SJCRH30 (cell line): ENCODE measurements around the gene C10orf53. TPM values are rescaled to one million over a fixed set of nuclear protein-coding genes. Genes with fewer than 3 reads are reported as not detected.

Source experiments
- DNase-seq, 2 experiments: peaks; one replicate each; pipeline ENCODE4 v3.0.0-alpha.2; 2015 to 2020
- H3K27ac ChIP-seq: fragments of 250-450 bp; sonication (Bioruptor Pico); 2 replicates; pipeline ENCODE4 v1.5.1; 2020; ENCODE audit warnings: mild to moderate bottlenecking, moderate library complexity
- H3K27me3 ChIP-seq: fragments of 250-450 bp; sonication (Bioruptor Pico); 2 replicates; pipeline ENCODE4 v1.5.1; 2020; ENCODE audit warnings: mild to moderate bottlenecking, moderate library complexity
- H3K36me3 ChIP-seq: fragments of 250-450 bp; sonication (Bioruptor Pico); 2 replicates; pipeline ENCODE4 v1.5.1; 2020; ENCODE audit warnings: mild to moderate bottlenecking, moderate library complexity
- H3K4me1 ChIP-seq: fragments of 250-450 bp; sonication (Bioruptor Pico); 2 replicates; pipeline ENCODE4 v1.5.1; 2020; ENCODE audit warnings: mild to moderate bottlenecking, moderate library complexity
- H3K4me3 ChIP-seq: fragments of 250-450 bp; sonication (Bioruptor Pico); 2 replicates; pipeline ENCODE4 v1.5.1; 2020; ENCODE audit warnings: mild to moderate bottlenecking, moderate library complexity
- H3K9me3 ChIP-seq: fragments of 250-450 bp; sonication (Bioruptor Pico); replicated peaks from 2 replicates; pipeline ENCODE4 v1.5.1; 2020; ENCODE audit warnings: mild to moderate bottlenecking, moderate library complexity
- total RNA-seq: library from RNA; depleted of rRNA; stranded (reverse); fragments of >200 nt; shearing (Covaris generic); gene quantifications from 2 replicates; pipeline ENCODE4 v1.2.3, GENCODE V29; 2014

C10orf53 gene
- total RNA-seq, 1 experiment from 2014 or later: not detected

DNA sequence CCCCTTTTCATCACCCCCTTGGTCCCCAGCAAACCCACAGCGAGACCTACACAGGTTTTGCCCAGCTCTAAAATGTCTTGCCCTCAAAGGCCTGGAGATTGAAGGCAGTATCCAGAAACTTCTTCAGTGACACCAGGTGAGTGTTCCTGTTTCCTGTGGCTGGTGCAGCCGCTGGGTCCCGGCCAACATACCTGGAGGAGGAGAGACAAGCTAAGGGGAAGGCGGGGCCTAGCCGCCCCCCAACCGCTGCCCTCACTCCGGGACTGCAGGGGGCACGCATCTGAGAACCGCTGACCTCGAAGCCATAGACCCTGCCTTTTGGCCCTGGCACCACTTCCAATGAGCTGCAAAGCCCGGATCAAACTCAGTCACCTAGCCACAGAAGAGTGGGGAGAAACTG, 55.7 kb downstream of the C10orf53 start:
- Histone ChIP-seq H3K27me3 (no peaks in the 10 kb centered on the region), H3K4me3 (no peak overlapping the region), H3K36me3 (no peaks in the 10 kb centered on the region), H3K27ac (no peak overlapping the region), H3K9me3 (no peaks in the 10 kb centered on the region), H3K4me1 (no peaks in the 10 kb centered on the region)
- no peak for DNase-seq

DNA sequence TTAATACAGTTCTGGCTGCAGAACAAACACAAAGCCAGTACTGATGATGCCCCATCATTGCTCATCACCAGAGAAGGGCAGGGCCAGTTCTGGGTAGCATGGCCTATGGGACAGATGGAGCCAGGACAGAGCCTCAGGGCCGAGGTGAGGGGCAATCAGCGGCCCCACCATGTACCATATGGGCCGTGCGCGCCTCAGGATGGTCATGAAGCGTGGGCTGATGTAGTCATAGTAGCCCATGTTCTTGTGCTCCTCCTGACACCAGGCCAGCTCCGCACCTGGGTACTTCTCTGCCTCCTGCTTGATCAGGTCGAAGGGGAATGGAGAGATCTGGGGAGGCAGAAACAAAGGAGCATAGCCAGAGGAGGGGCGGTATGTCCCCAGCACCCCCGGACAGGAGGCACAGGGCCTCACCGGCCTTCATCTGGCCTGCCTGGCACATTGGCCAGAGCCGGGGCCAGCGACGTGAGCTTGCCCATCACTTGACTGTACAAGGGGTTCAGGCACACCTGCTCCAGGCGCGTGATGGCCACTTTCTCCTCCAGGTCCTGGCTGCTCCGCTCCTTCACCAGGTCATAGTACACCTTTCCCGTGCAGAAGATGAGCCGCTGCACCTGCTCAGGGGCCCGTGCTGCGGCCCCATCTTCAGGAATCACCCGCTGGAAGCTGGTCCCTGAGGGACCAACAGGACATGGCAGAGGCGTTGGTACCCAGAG, 56.6 kb downstream of the C10orf53 start:
- Histone ChIP-seq H3K36me3 (no peaks in the 10 kb centered on the region), H3K27ac (no peak overlapping the region), H3K9me3 (no peaks in the 10 kb centered on the region), H3K27me3 (no peaks in the 10 kb centered on the region), H3K4me3 (no peak overlapping the region), H3K4me1 (no peaks in the 10 kb centered on the region)
- DNase-seq: no peak

DNA sequence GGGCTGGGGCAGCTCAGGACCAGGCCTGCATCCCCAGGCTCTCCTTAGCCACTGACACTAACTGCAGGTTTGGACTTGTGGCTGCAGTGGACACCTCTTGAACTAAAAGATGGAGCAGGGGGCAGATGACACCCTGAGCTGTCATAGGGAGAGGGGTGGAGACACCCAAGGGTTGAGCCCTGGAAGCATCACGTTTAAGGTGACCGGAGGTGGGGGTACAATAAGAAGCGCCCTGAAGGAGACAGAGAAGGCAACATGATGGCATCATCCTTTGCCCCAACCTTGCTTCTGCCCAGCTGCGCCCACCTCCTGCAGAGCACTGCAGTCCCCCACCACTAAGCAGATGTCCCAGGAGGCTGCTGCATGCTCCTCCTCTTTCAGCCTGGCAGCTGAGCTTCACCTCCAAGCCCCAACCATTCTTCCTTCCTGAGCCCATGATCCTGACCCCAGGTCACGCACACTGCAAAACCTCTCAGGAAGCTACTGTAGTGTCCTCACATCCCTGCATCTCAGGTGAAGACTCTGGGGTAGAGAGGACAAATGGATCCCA, 57.2 kb downstream of the C10orf53 start:
- H3K4me1 ChIP-seq: no peaks in the 10 kb centered on the region
- H3K36me3 ChIP-seq: no peaks in the 10 kb centered on the region
- DNase-seq: no peak
- H3K4me3 ChIP-seq: no peak overlapping the region
- H3K27ac ChIP-seq: no peak overlapping the region
- no peaks in the 10 kb centered on the region for H3K27me3 ChIP-seq
- no peaks in the 10 kb centered on the region for H3K9me3 ChIP-seq

DNA sequence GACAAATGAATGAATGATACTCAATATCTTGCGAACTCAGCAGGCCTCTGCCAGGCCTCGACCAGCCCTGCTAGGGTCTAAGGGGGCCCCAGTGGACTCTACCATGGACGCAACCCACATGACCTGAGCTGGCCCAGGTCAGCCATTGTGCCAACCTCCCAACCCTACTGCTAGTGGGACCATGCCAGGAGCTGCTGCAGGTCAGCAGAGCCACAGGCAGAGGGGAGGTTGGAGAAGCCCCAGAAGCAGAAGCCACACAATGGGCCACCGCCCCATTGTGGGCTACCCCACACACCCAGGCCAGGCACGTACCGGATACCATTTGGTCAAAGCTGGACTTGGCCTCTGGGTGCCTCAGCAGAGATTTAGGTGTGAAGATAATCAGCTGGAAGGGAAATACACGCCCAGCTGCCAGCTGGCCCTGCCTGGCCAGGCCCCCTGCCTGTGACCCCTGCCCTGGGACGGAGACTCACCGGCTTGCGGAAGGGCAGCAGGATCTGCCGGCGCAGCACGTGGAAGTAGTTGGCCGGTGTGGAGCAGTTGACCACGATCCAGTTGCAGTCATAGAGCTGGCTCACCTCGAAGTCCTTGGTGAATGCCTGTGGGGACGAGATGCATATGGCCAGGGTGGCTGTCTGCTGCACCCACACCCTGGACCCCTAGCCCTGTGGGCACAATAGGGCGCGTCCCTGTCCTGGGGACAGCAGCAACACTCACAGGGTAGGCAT, 58.2 kb downstream of the C10orf53 start:
- DNase-seq: no peak
- no peaks in the 10 kb centered on the region for H3K4me1 ChIP-seq
- no peaks in the 10 kb centered on the region for H3K36me3 ChIP-seq
- no peak overlapping the region for H3K4me3 ChIP-seq
- H3K27me3 ChIP-seq: no peaks in the 10 kb centered on the region
- no peaks in the 10 kb centered on the region for H3K9me3 ChIP-seq
- no peak overlapping the region for H3K27ac ChIP-seq

DNA sequence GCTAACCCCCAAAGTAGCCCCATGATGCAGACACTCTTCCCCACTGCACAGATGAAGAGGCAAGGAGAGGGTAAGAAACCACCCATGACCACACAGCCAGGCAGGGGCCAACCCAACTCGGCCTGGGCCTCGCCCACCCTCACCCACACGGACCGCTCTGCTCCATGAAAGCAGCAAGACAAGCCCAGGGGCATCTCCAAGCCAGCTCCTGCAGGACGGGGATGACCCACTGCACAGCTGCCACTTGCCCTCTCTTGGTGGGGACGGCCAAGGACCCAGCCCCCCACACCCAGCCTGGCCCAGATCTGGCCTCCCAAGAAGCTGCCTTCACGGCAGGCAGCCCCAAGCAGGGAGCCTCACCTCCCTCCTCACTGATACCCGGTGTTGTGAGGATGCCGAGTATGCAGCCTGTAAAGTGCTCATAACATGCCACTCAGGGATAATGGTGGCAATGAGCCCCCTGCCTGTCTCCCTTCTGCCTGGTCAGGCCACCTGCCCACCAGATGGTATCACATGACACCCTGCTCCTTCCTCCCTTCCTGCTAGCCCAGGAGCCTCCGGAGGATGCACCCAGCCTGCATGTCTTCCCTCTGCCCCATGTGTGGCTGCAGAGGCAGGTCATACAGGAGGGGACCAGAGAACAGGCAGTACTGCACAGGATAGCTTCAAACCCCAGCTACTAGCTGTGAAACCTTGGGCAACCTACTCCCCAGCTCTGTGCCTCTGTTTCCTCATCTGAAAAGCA, 59.3 kb downstream of the C10orf53 start:
- H3K36me3 ChIP-seq: no peaks in the 10 kb centered on the region
- H3K4me1 ChIP-seq: no peaks in the 10 kb centered on the region
- H3K4me3 ChIP-seq: no peak overlapping the region
- H3K27ac ChIP-seq: no peak overlapping the region
- H3K9me3 ChIP-seq: no peaks in the 10 kb centered on the region
- no peak for DNase-seq
- no peaks in the 10 kb centered on the region for H3K27me3 ChIP-seq

DNA sequence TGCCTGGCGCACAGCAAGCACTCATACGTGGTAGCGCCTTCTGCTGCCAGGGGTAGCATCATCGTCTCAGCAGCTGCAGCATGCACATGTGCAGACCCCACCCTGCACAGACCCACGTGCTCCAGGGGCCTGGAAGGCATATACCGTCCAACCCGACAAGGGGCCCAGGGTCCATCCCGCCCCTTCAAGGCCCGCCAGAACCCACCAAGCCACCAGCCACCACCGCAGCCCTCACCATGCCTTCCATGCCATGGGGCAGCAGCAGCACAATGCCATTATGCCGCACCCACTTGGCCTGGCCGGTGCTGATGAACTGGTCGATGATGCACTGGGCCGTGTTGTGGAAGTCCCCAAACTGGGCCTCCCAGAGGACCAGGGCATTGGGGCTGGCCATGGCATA, 60.0 kb downstream of the C10orf53 start:
- Histone ChIP-seq H3K27me3 (no peaks in the 10 kb centered on the region), H3K9me3 (no peaks in the 10 kb centered on the region), H3K36me3 (no peaks in the 10 kb centered on the region), H3K27ac (no peak overlapping the region), H3K4me3 (no peak overlapping the region), H3K4me1 (no peaks in the 10 kb centered on the region)
- DNase-seq: no peak

DNA sequence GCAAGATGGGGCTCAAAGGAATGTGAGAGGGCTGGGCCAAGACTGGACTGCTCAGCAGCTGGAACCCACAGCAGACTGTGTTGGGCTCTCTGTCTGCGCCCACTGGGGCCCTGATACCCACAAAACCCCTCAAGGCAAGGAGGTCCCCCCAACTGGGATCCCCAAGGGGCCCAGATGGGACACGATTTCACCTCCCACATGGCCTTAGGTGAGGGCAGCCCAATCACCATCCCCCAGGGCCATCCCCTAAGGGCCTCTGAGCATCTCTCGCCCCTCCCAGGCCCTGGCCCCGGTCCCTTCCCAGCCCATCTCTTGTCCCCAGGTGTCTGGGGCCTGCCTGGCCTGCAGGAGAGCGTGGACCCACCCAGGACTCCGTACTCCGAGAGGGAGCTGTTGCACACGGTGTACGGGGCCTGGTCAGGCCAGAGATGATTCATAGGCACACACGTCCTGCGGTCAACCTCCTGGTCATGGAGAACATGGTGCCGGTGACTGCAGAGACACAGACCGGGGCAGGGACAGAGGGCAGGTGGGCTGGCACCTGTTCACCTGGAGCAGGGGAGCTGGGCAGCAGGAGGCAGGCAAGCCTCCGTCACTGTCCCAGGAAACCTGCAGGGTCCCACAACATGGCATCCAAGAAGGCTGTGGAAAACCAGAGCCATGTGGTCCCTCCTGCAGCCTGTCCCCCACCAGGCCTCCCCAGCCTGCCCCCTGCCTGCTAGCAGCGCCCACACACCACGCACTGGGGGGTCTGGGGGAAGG, 61.1 kb downstream of the C10orf53 start:
- Histone ChIP-seq H3K4me3 (no peak overlapping the region), H3K4me1 (no peaks in the 10 kb centered on the region), H3K27ac (no peak overlapping the region), H3K27me3 (no peaks in the 10 kb centered on the region), H3K36me3 (no peaks in the 10 kb centered on the region), H3K9me3 (no peaks in the 10 kb centered on the region)
- no peak for DNase-seq

DNA sequence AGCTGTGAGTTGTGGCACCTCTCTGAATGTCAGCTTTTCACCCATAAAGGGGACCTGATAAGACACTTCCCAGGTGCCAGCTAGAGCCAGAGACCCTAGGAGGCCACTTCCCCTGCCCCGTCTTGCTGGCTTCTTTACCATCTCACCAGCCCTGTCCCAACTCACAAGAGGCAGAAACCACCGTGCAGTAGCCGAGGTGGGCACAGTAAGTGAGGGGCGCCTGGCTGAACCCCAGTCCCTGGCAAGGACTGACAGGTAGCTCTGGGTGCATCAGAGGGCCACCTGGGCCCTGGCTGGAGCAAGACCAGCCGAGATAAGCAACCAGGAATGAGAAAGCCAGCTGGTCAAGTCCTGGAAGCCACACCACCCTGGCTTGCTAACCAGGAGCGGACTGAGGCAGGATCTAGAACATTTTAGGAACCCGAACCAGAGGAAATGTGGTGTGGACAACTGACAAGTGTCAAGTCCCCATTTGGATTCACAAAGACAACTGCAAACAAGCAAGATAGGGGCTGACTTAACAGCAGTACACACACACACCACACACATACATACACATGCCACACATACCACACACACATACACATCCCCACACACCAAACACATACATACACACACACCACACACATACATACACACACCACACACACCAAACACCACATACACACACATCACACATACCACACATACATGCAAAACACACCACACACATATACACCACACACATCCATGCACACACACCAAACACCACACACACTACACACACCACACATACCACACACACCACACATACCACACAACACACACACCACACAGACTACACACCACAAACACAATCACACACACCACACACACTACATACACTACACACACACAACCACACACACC, 61.9 kb downstream of the C10orf53 start:
- Histone ChIP-seq H3K4me1 (no peaks in the 10 kb centered on the region), H3K4me3 (no peak overlapping the region), H3K27ac (no peak overlapping the region), H3K27me3 (no peaks in the 10 kb centered on the region), H3K36me3 (no peaks in the 10 kb centered on the region), H3K9me3 (no peaks in the 10 kb centered on the region)
- DNase-seq: no peak

DNA sequence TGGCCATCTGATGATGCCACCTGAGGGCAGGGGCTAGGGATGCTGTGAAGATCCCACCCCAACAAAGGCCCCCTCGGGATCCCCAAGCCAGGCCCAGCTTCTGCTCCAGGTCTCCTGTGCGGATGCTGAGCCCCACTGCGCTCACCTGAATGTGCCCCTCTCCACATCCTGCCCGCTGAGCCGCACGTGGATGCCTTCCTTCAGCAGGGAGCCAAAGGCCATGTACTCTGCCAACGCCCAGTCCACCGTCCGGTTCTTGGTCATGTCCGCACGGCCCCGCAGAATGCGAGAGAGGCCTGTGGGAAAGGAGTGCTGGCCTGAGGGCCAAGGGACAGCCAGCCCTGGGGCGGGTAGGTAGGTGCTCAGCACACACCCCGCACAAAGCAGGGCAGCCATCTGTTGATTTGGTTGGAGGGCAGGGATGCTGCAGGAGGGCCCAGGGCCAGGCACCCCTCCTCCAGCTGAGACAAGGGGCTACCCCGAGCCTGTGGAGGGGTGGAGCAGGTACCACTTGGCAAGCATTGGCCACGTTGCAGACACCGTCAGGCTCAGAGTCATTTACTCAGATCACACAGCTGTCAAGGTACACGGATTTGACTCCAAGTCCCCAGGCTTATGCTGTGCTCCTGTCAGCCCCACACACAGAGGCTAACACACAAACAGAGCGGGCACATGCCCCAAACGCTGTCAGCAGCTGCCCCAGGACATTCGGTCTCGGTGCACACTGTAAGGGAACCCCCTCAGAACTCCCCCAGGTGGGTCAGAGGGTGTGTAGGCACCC, 63.4 kb downstream of the C10orf53 start:
- no peaks in the 10 kb centered on the region for H3K9me3 ChIP-seq
- no peaks in the 10 kb centered on the region for H3K27me3 ChIP-seq
- no peaks in the 10 kb centered on the region for H3K4me1 ChIP-seq
- no peak overlapping the region for H3K27ac ChIP-seq
- no peak overlapping the region for H3K4me3 ChIP-seq
- no peak for DNase-seq
- no peaks in the 10 kb centered on the region for H3K36me3 ChIP-seq

DNA sequence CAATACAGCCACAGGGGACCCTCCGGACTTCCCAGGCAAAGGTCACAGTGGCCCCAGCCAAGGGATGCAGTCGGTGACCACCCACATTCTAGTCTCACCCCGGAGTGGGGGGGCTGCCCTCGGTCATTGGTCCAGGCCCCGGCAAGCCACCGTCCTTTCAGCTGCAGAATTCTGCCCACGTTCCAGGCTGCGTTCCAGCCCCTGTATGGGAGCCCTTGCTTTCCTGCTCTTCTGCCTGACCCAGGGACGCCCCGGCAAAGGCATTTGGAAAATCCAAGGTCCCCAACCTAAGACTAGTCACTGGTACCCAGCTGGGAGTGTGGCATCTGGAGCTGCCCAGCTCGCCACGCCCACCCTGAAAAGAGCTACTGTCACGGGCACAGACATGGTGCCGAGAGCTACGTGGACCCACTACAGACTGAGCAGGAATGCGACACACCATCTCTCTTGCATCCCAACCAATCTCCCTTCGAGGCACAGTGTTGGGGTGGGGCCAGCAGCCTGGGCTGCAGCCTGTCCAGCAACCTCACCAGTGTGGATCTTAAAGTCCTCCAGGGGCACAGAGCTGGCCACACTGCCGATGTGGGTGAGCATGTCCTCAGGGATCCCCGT, 64.1 kb downstream of the C10orf53 start:
- H3K27ac ChIP-seq: no peak overlapping the region
- H3K4me3 ChIP-seq: no peak overlapping the region
- H3K36me3 ChIP-seq: no peaks in the 10 kb centered on the region
- no peaks in the 10 kb centered on the region for H3K4me1 ChIP-seq
- DNase-seq: no peak
- no peaks in the 10 kb centered on the region for H3K9me3 ChIP-seq
- no peaks in the 10 kb centered on the region for H3K27me3 ChIP-seq

DNA sequence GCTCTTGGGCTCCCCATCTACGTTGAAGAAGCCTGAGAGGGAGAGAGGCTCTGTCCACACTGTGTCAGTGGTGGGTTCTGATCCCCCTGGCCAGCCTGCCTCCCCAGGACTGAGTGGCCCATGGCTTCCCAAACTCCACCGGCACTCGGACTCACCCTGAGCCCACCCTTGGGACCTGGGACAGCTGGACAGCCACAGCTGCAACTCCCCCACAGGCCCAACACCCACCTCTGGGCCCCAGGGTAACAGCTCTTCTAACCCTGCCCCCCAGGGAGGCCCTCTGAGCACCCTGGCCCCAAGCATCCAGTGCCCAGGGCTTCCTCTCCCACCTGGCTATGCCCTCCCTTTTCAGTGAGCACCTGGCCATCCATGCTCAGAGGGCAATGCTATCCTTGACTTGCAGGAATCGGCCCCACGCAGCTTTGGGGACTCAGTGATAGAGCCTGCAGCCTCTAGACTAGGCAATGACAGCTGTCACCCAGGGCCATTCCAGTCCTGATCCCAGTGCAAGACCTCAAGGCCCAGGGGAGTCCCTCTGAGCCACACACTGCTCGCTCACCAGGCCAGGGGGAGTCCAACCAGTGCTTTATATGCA, 64.7 kb downstream of the C10orf53 start:
- H3K27ac ChIP-seq: no peak overlapping the region

DNA sequence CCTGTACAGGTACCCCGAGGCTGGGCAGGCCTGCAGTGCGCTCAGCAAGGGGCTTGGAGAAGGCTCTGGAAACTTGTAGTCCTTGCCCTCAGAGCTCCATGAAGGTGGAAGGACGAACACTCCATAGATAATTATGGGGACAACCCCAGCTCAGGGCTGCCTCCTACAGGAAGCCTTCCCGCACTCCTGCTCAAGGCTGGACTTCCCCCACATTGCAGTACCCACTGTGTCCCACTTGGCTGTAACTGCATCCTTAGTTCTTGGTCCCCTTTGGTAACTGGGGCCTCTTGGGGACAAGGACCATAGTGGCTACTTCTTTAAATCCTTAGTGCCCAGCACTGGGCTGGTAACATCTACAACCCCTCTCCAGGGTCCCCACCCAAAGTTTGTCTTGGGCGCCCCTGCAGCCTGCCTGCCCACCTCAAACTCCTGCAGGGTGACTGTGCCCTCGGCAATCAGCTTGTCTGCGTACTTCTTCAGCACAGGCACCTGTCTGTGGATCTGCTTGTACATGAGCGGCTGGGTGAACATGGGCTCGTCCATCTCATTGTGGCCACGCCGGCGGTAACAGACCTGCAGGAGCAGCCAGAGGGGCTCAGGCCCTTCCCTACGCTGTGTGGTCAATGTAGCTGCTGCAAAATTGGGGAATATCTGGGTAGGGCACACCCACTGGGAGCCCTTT, 65.6 kb downstream of the C10orf53 start:
- Histone ChIP-seq H3K36me3 (no peaks in the 10 kb centered on the region), H3K27me3 (no peaks in the 10 kb centered on the region), H3K9me3 (no peaks in the 10 kb centered on the region), H3K4me1 (no peaks in the 10 kb centered on the region), H3K27ac (no peak overlapping the region), H3K4me3 (no peak overlapping the region)
- DNase-seq: no peak

More for the DNA sequence above, 64.7 kb downstream of the C10orf53 start:
- Histone ChIP-seq H3K4me1 (no peaks in the 10 kb centered on the region), H3K36me3 (no peaks in the 10 kb centered on the region), H3K4me3 (no peak overlapping the region), H3K9me3 (no peaks in the 10 kb centered on the region), H3K27me3 (no peaks in the 10 kb centered on the region)
- no peak for DNase-seq
